A673 (cell line): ENCODE results near the gene SLIT3. TPM values are rescaled to one million over a fixed set of nuclear protein-coding genes. Genes with fewer than 3 reads are reported as not detected.

Source experiments
- BruUV-seq: library from RNA; stranded (reverse); fragments of 400-500 nt; replicated peaks from 2 replicates; lab custom pipeline; 2021; lab: Mats Ljungman, UMichigan
- CTCF ChIA-PET: fragments of 300-600 bp; sonication (Branson Sonifier 250); formaldehyde crosslinking; loops from one replicate; lab custom pipeline; 2022; ENCODE audit warnings: antibody characterized with exemption; lab: Charles Lee
- POLR2A ChIA-PET: fragments of 300-600 bp; sonication (Branson Sonifier 250); formaldehyde crosslinking; loops from one replicate; lab custom pipeline; 2022; ENCODE audit warnings: antibody characterized with exemption; ENCODE audit not compliant: low non-redundant PET; lab: Charles Lee
- DNase-seq: peaks from one replicate; pipeline ENCODE4 v3.0.0-alpha.2; 2015; ENCODE audit warnings: low spot score
- H3K27ac ChIP-seq: fragments of 200-600 bp; sonication (generic); 2 replicates; pipeline ENCODE4 v1.5.1; 2016; ENCODE audit warnings: mixed run types, low read depth, mild to moderate bottlenecking, mixed read lengths, antibody characterized with exemption, low read length; ENCODE audit not compliant: poor library complexity, severe bottlenecking
- H3K27me3 ChIP-seq: fragments of 200-600 bp; sonication (generic); replicated peaks from 2 replicates; pipeline ENCODE4 v1.6.1; 2017; ENCODE audit warnings: mixed run types, low read depth, mild to moderate bottlenecking, mixed read lengths, antibody characterized with exemption, low read length; ENCODE audit not compliant: insufficient read depth, poor library complexity
- H3K36me3 ChIP-seq: fragments of 200-600 bp; sonication (generic); 2 replicates; pipeline ENCODE4 v1.6.1; 2016; ENCODE audit warnings: mixed run types, mild to moderate bottlenecking, mixed read lengths, antibody characterized with exemption, low read length; ENCODE audit not compliant: insufficient read depth, poor library complexity, severe bottlenecking
- H3K4me1 ChIP-seq: fragments of 200-600 bp; sonication (generic); 2 replicates; pipeline ENCODE4 v1.6.1; 2017; ENCODE audit warnings: mixed run types, mild to moderate bottlenecking, mixed read lengths, antibody characterized with exemption, low read length; ENCODE audit not compliant: insufficient read depth, poor library complexity, severe bottlenecking
- H3K4me3 ChIP-seq: fragments of 200-600 bp; sonication (generic); 2 replicates; pipeline ENCODE4 v1.5.1; 2016; ENCODE audit warnings: low read depth, mixed run types, mild to moderate bottlenecking, mixed read lengths, low read length; ENCODE audit not compliant: poor library complexity, severe bottlenecking
- H3K9me3 ChIP-seq: fragments of 200-600 bp; sonication (generic); 2 replicates; pipeline ENCODE4 v1.6.1; 2016; ENCODE audit warnings: mixed run types, low read depth, mild to moderate bottlenecking, mixed read lengths, antibody characterized with exemption, low read length; ENCODE audit not compliant: poor library complexity, severe bottlenecking
- CTCF ChIP-seq: fragments of 300-800, 200-600 bp; sonication (generic); conservative IDR thresholded peaks from 2 replicates; pipeline ENCODE4 v1.5.1; 2017; ENCODE audit warnings: low read depth, mild to moderate bottlenecking, antibody characterized with exemption, low read length, moderate library complexity, mixed read lengths
- EZH2 ChIP-seq: fragments of 200-600 bp; sonication (generic); IDR thresholded peaks from 2 replicates; pipeline ENCODE4 v1.6.1; 2017; ENCODE audit warnings: borderline replicate concordance, low read depth, mild to moderate bottlenecking, mixed read lengths, antibody characterized with exemption, low read length; ENCODE audit not compliant: poor library complexity, severe bottlenecking
- intact Hi-C: fragments of 100-400 bp; cut with micrococcal nuclease; formaldehyde crosslinking; loops from one replicate; pipeline ENCODE4 v1.10.0; 2022; ENCODE audit not compliant: unreplicated experiment
- total RNA-seq: library from RNA; stranded (reverse); gene quantifications from 2 replicates; pipeline ENCODE4 v1.2.3, GENCODE V29; 2021

The SLIT3 gene
- total RNA-seq, 1 experiment from 2014 or later: not detected

DNA sequence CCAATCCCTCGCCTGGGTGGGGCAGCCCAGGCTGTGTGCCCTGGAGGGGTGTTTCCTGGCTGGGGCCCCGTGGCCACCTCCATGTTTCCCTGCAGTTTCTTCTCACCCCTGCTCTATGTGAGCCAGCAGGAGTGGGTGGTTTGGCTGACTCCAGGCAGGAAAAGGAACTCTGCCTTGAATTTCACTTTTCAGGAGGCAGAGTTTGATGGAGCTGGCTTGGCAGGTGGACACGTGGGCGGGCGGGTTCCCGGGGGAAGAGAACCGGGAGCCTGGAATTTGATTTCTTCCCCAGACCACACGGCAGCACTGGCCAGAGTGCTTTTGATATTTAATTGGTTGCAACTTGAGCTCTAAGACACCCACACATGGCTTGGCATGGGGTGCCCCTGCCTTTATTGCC lies 601.9 kb downstream of the SLIT3 start:
- H3K27me3 ChIP-seq: peaks cover 38% of the 10 kb centered on the region
- TF ChIP-seq EZH2 (no peak), CTCF (no peak)
- H3K4me3 ChIP-seq: no peak overlapping the region
- ChIA-PET POLR2A (no interaction called here), CTCF (no interaction called here)
- H3K4me1 ChIP-seq: no peaks in the 10 kb centered on the region
- no peaks in the 10 kb centered on the region for H3K9me3 ChIP-seq
- no peak for DNase-seq
- no peaks in the 10 kb centered on the region for H3K36me3 ChIP-seq
- intact Hi-C loops: no loop called here
- BruUV-seq: no TSS peak
- H3K27ac ChIP-seq: no peak overlapping the region

DNA sequence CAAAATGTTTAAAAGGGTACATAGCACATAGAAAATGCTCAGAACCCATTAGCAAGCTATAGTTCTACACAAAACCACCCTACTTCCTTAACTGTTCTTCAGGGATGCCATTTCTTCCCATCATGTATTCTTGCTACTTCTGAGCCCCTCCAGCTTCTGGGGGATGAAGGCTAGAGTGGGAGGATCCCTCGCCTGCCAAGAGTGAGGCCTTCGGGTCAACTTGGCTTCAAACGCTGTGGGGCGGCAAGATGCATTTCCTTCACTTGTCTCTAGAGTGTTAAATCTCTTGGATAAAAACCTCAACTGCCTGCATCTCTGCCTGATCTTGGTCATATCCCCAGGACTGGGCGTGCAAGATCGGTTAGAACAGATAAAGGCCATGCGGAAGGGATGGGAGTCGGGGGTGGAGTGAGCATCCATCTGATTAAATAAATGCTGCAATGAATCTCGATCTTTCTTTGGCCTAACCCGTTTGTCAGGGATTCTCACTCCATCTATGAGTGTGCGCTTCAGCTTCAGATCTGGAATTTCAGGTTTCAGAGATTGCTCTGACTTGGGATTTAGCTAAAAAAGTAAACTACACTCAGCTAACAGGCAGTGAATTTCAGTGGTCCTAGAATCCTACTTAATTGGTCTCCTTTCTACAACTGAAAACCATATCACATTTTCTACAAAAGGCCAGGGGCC lies 603.8 kb downstream of the SLIT3 start:
- CTCF ChIA-PET: no interaction called here
- BruUV-seq: no TSS peak

DNA sequence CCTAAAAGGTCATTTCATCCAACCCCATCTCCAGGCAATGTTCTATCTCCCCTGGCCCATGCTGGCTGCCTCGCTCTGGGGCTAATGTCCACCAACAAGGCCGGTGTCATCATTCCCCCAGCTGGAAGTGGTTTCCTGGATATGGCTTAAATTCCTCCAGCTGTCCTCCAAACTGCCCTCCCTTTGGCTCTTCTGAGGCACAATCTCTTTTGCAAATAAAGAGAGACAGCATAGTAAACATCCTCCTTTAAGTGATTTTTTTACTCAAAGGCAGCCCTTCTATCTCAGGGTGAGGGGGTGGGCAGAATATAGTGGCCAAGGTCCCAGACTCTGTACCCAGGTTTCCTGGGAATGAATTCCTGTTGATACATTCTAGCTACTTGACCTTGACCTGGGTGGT lies 604.3 kb downstream of the SLIT3 start:
- TF ChIP-seq EZH2: no peak
- no peak for TF ChIP-seq CTCF
- no peaks in the 10 kb centered on the region for H3K9me3 ChIP-seq
- H3K27ac ChIP-seq: no peak overlapping the region
- ChIA-PET POLR2A (no interaction called here), CTCF (no interaction called here)
- H3K4me1 ChIP-seq: no peaks in the 10 kb centered on the region
- BruUV-seq: no TSS peak
- no peak overlapping the region for H3K4me3 ChIP-seq
- no peaks in the 10 kb centered on the region for H3K36me3 ChIP-seq
- intact Hi-C loops: no loop called here
- no peak for DNase-seq
- peaks cover 59% of the 10 kb centered on the region for H3K27me3 ChIP-seq

More for the DNA sequence above, 603.8 kb downstream of the SLIT3 start:
- no peak for TF ChIP-seq EZH2
- no peak for TF ChIP-seq CTCF
- no peaks in the 10 kb centered on the region for H3K9me3 ChIP-seq
- POLR2A ChIA-PET: no interaction called here
- H3K4me3 ChIP-seq: no peak overlapping the region
- peaks cover 54% of the 10 kb centered on the region for H3K27me3 ChIP-seq
- DNase-seq: no peak
- H3K36me3 ChIP-seq: no peaks in the 10 kb centered on the region
- H3K4me1 ChIP-seq: no peaks in the 10 kb centered on the region
- intact Hi-C loops: no loop called here
- H3K27ac ChIP-seq: no peak overlapping the region
